IMR-90 (cell line): ENCODE measurements around the gene MTOR. TPM values are rescaled to one million over a fixed set of nuclear protein-coding genes. Genes with fewer than 3 reads are reported as not detected.

Source experiments
- ATAC-seq: fragments of 200-7000 bp; cut with Tn5 transposase; 2 replicates; pipeline ENCODE4 v1.9.1; 2020; ENCODE audit warnings: low read depth, mild to moderate bottlenecking, moderate library complexity
- BruUV-seq: library from RNA; stranded (reverse); fragments of 400-500 nt; replicated peaks from 2 replicates; lab custom pipeline; 2021; lab: Mats Ljungman, UMichigan
- CTCF ChIA-PET: fragments of 300-600 bp; formaldehyde crosslinking; extraction: SDS; loops from one replicate; lab custom pipeline; 2021; ENCODE audit warnings: antibody characterized with exemption; lab: Yijun Ruan, JAX
- POLR2A ChIA-PET: fragments of 300-600 bp; sonication (Branson Sonifier 250); formaldehyde crosslinking; loops from one replicate; lab custom pipeline; 2022; ENCODE audit warnings: antibody characterized with exemption; ENCODE audit not compliant: unreplicated experiment; lab: Charles Lee
- DNase-seq: peaks from one replicate; pipeline ENCODE4 v3.0.0; 2013
- H2AFZ ChIP-seq: replicated peaks from 2 replicates; pipeline ENCODE3; 2013; ENCODE audit warnings: low read length, mild to moderate bottlenecking; ENCODE audit not compliant: poor library complexity
- H2AK5ac ChIP-seq: 2 replicates; pipeline ENCODE4 v1.6.1; 2013; ENCODE audit warnings: low read depth, low read length, inconsistent platforms
- H2AK9ac ChIP-seq: replicated peaks from 2 replicates; pipeline ENCODE3; 2013; ENCODE audit warnings: mild to moderate bottlenecking, low read depth, low read length, moderate library complexity; ENCODE audit not compliant: poor library complexity
- H2BK120ac ChIP-seq: 2 replicates; pipeline ENCODE4 v1.6.1; 2013; ENCODE audit warnings: low read depth, low read length, inconsistent platforms
- H2BK15ac ChIP-seq: 3 replicates; pipeline ENCODE4 v1.6.1; 2013; ENCODE audit warnings: low read depth, low read length, inconsistent platforms
- H2BK20ac ChIP-seq: 2 replicates; pipeline ENCODE4 v1.6.1; 2013; ENCODE audit warnings: low read depth, mild to moderate bottlenecking, inconsistent platforms, low read length, moderate library complexity
- H2BK5ac ChIP-seq: 2 replicates; pipeline ENCODE4 v1.6.1; 2013; ENCODE audit warnings: mild to moderate bottlenecking, low read depth, low read length, inconsistent platforms; ENCODE audit not compliant: poor library complexity, severe bottlenecking
- H3K14ac ChIP-seq: replicated peaks from 2 replicates; pipeline ENCODE4 v1.6.1; 2013; ENCODE audit warnings: low read depth, low read length, inconsistent platforms
- H3K18ac ChIP-seq: 2 replicates; pipeline ENCODE4 v1.6.1; 2013; ENCODE audit warnings: low read depth, low read length, control low read depth
- H3K23ac ChIP-seq: 2 replicates; pipeline ENCODE4 v1.6.1; 2013; ENCODE audit warnings: low read depth, low read length, inconsistent platforms
- H3K27ac ChIP-seq: 2 replicates; pipeline ENCODE4 v1.5.1; 2013; ENCODE audit warnings: mild to moderate bottlenecking, control low read depth, low read length; ENCODE audit not compliant: insufficient read depth
- H3K27me3 ChIP-seq: 2 replicates; pipeline ENCODE4 v1.6.1; 2013; ENCODE audit warnings: low read length; ENCODE audit not compliant: control insufficient read depth, insufficient read depth
- H3K36me3 ChIP-seq: 2 replicates; pipeline ENCODE4 v1.6.1; 2013; ENCODE audit warnings: low read length, mixed read lengths; ENCODE audit not compliant: control insufficient read depth, insufficient read depth
- H3K4ac ChIP-seq: 2 replicates; pipeline ENCODE4 v1.6.1; 2013; ENCODE audit warnings: low read depth, low read length, inconsistent platforms
- H3K4me1 ChIP-seq: 2 replicates; pipeline ENCODE4 v1.6.1; 2013; ENCODE audit warnings: low read length, mixed read lengths; ENCODE audit not compliant: control insufficient read depth, insufficient read depth
- H3K4me2 ChIP-seq: 2 replicates; pipeline ENCODE4 v1.6.1; 2013; ENCODE audit warnings: low read depth, mild to moderate bottlenecking, control low read depth, low read length, moderate library complexity
- H3K4me3 ChIP-seq: 2 replicates; pipeline ENCODE4 v1.5.1; 2013; ENCODE audit warnings: low read depth, mild to moderate bottlenecking, control low read depth, low read length, moderate library complexity; ENCODE audit not compliant: insufficient read depth
- H3K56ac ChIP-seq: 2 replicates; pipeline ENCODE4 v1.6.1; 2013; ENCODE audit warnings: low read length, inconsistent platforms; ENCODE audit not compliant: insufficient read depth; ENCODE audit errors: extremely low read depth
- H3K79me1 ChIP-seq, 2 experiments: 2 replicates each; pipeline ENCODE4 v1.6.1; 2013; ENCODE audit warnings: low read length in 2 of 2, inconsistent platforms in 1 of 2, low read depth in 1 of 2
- H3K9ac ChIP-seq: 2 replicates; pipeline ENCODE4 v1.6.1; 2013; ENCODE audit warnings: low read depth, low read length, control low read depth
- H3K9me1 ChIP-seq: 2 replicates; pipeline ENCODE4 v1.6.1; 2013; ENCODE audit warnings: low read length, inconsistent platforms; ENCODE audit not compliant: insufficient read depth
- H3K9me3 ChIP-seq: 2 replicates; pipeline ENCODE4 v1.6.1; 2013; ENCODE audit warnings: low read length; ENCODE audit not compliant: control insufficient read depth, insufficient read depth
- H4K20me1 ChIP-seq: 2 replicates; pipeline ENCODE4 v1.6.1; 2013; ENCODE audit warnings: low read length, inconsistent platforms; ENCODE audit not compliant: insufficient read depth
- H4K5ac ChIP-seq: 2 replicates; pipeline ENCODE4 v1.6.1; 2013; ENCODE audit warnings: mild to moderate bottlenecking, low read depth, low read length, control low read depth
- H4K8ac ChIP-seq, 2 experiments: 2 replicates each; pipeline ENCODE4 v1.6.1; 2013; ENCODE audit warnings: low read depth in 2 of 2, low read length in 2 of 2, control low read depth in 1 of 2, inconsistent platforms in 1 of 2
- H4K91ac ChIP-seq: 2 replicates; pipeline ENCODE4 v1.6.1; 2013; ENCODE audit warnings: low read depth, low read length, inconsistent platforms; ENCODE audit not compliant: insufficient read depth
- BHLHE40 ChIP-seq: fragments of 150-350 bp; IDR thresholded peaks from 2 replicates; pipeline ENCODE4 v1.6.1; 2016; ENCODE audit warnings: mild to moderate bottlenecking, low read depth, low read length
- CEBPB ChIP-seq: IDR thresholded peaks from 2 replicates; pipeline ENCODE4 v1.6.1; 2012; ENCODE audit warnings: low read depth, low read length, improper control_type of control experiment
- CHD1 ChIP-seq: IDR thresholded peaks from 2 replicates; pipeline ENCODE4 v1.6.1; 2012; ENCODE audit warnings: low read depth, low read length, improper control_type of control experiment
- CTCF ChIP-seq: conservative IDR thresholded peaks from 2 replicates; pipeline ENCODE4 v1.5.1; 2012; ENCODE audit warnings: mild to moderate bottlenecking, low read depth, low read length, improper control_type of control experiment
- ELK1 ChIP-seq: fragments of 150-350 bp; IDR thresholded peaks from 2 replicates; pipeline ENCODE4 v1.6.1; 2016; ENCODE audit warnings: low read depth, mild to moderate bottlenecking, low read length, moderate library complexity, borderline replicate concordance
- FOS ChIP-seq: fragments of 150-350 bp; IDR thresholded peaks from 2 replicates; pipeline ENCODE4 v1.6.1; 2016; ENCODE audit warnings: low read depth, low read length
- MAFK ChIP-seq: IDR thresholded peaks from 2 replicates; pipeline ENCODE4 v1.6.1; 2012; ENCODE audit warnings: low read depth, low read length, improper control_type of control experiment
- MXI1 ChIP-seq: IDR thresholded peaks from 2 replicates; pipeline ENCODE4 v1.6.1; 2012; ENCODE audit warnings: low read depth, mild to moderate bottlenecking, low read length, moderate library complexity, borderline replicate concordance
- POLR2A ChIP-seq: IDR thresholded peaks from 2 replicates; pipeline ENCODE4 v1.6.1; 2012; ENCODE audit warnings: mild to moderate bottlenecking, low read depth, low read length
- RAD21 ChIP-seq: IDR thresholded peaks from 2 replicates; pipeline ENCODE4 v1.6.1; 2012; ENCODE audit warnings: low read length, improper control_type of control experiment
- RCOR1 ChIP-seq: IDR thresholded peaks from 2 replicates; pipeline ENCODE4 v1.6.1; 2012; ENCODE audit warnings: mild to moderate bottlenecking, low read length, improper control_type of control experiment; ENCODE audit not compliant: insufficient replicate concordance
- RFX5 ChIP-seq: IDR thresholded peaks from 2 replicates; pipeline ENCODE4 v1.8.0; 2012; ENCODE audit warnings: low read depth, mild to moderate bottlenecking, low read length, moderate library complexity
- SMC3 ChIP-seq: fragments of 150-350 bp; IDR thresholded peaks from 2 replicates; pipeline ENCODE4 v1.6.1; 2016; ENCODE audit warnings: low read depth, mild to moderate bottlenecking, antibody characterized with exemption, low read length, moderate library complexity
- WGBS, 2 experiments: methylation state at CpG; one replicate each; pipeline versions ENCODE4 v1.1.5 to v1.1.7; 2013; ENCODE audit warnings: missing lambda C conversion rate in 2 of 2; ENCODE audit not compliant: insufficient read length in 1 of 2; ENCODE audit errors: extremely low coverage in 2 of 2; 5-methylcytosine and 5-hydroxymethylcytosine counted together
- dilution Hi-C: fragments of 300-500 bp; cut with HindIII; formaldehyde crosslinking; loops from one replicate; pipeline ENCODE4 v1.14.3; 2018; ENCODE audit warnings: low sequenced_read_pairs; ENCODE audit not compliant: unreplicated experiment
- in situ Hi-C: fragments of 300-500 bp; cut with MboI; formaldehyde crosslinking; loops from 3 replicates; pipeline ENCODE4 v1.14.3; 2019; ENCODE audit warnings: low sequenced_read_pairs, inconsistent platforms, mixed read lengths
- intact Hi-C: fragments of 100-400 bp; cut with micrococcal nuclease; formaldehyde crosslinking; loops from 2 replicates; pipeline ENCODE4 v1.10.0; 2022
- polyA plus RNA-seq, 3 experiments: library from polyadenylated mRNA; depleted of rRNA; stranded (reverse); fragments of >200 nt; gene quantifications; 2 replicates each; pipeline ENCODE4 v1.2.3, GENCODE V29; 2012; ENCODE audit warnings: low replicate concordance in 1 of 3
- total RNA-seq: library from RNA; depleted of rRNA; stranded (reverse); fragments of >200 nt; gene quantifications from 2 replicates; pipeline ENCODE4 v1.2.3, GENCODE V29; 2012

Gene MTOR
- total and polyA plus RNA-seq, 2 of the 4 experiments (the other 2 are of a cell fraction), result 19.2 to 36.7 TPM

- H4K5ac ChIP-seq, result no peak overlapping the region
- dilution Hi-C loops, result no loop called here
- no peak overlapping the region for H3K4ac ChIP-seq
- in situ Hi-C loops, result no loop called here
- WGBS, 2 experiments, result 95% methylated on average over 9 of the region's 11 CpGs; no CpG with 5 or more reads in 1 of the 2 experiments
- TF ChIP-seq MAFK, result no peak
- TF ChIP-seq CEBPB, result no peak
- TF ChIP-seq POLR2A, result no peak
- TF ChIP-seq FOS, result no peak
- no peak for TF ChIP-seq CTCF
- TF ChIP-seq BHLHE40, result no peak
- TF ChIP-seq RFX5, result no peak
- no peak for TF ChIP-seq SMC3
- no peak for TF ChIP-seq MXI1
- no peak for TF ChIP-seq RCOR1
- no peak for TF ChIP-seq CHD1
- TF ChIP-seq ELK1, result no peak
- no peak for TF ChIP-seq RAD21
- H3K9me1 ChIP-seq, result no peaks in the 10 kb centered on the region
- H2AK5ac ChIP-seq, result no peak overlapping the region
- no peak overlapping the region for H4K8ac ChIP-seq
- no peak overlapping the region for H2BK15ac ChIP-seq
- H2BK5ac ChIP-seq, result no peak overlapping the region
- intact Hi-C loops, result no loop called here
- no peak overlapping the region for H3K27ac ChIP-seq
- ChIA-PET POLR2A (interaction anchor here (0.6 kb wide), 2 partner anchors 9 to 1029 kb away, joined by 4 to 5 read pairs; no protein-coding TSS in a partner anchor), CTCF (interaction anchor here (1.2 kb wide), 1 partner anchor 34 kb away, joined by 3 read pairs; no protein-coding TSS in a partner anchor)
- no peak overlapping the region for H3K56ac ChIP-seq
- no peak overlapping the region for H3K18ac ChIP-seq
- DNase-seq (no peak), ATAC-seq (no peak)
- no peak overlapping the region for H3K9ac ChIP-seq
- H3K4me3 ChIP-seq, result no peak overlapping the region
- no peak overlapping the region for H2BK120ac ChIP-seq
- peaks cover 70% of the 10 kb centered on the region for H3K36me3 ChIP-seq
- H3K79me1 ChIP-seq, result peaks cover 0 to 4% of the 10 kb centered on the region in 2 experiments; a peak in 1 of 4 replicates
- no peak overlapping the region for H2AK9ac ChIP-seq
- H3K9me3 ChIP-seq, result no peaks in the 10 kb centered on the region
- H3K27me3 ChIP-seq, result no peaks in the 10 kb centered on the region
- no peaks in the 10 kb centered on the region for H4K20me1 ChIP-seq
- H3K4me1 ChIP-seq, result no peaks in the 10 kb centered on the region
- no peak overlapping the region for H3K4me2 ChIP-seq
- H3K14ac ChIP-seq, result no peak overlapping the region
- H4K91ac ChIP-seq, result no peak overlapping the region
- no TSS peak for BruUV-seq
- no peak overlapping the region for H3K23ac ChIP-seq
- H2BK20ac ChIP-seq, result no peak overlapping the region
- H2AFZ ChIP-seq, result no peak overlapping the region
Observed at GRCh38 chr1:11070876-11071275, 191.5 kb downstream of the MTOR start.
